ENCODE data around the gene FGF9. TPM values are rescaled to one million over a fixed set of nuclear protein-coding genes. Genes with fewer than 3 reads are reported as not detected.

The FGF9 gene
- total and polyA plus RNA-seq, 2 of the 8 experiments (the other 6 are each of a cell fraction or from before 2014, with no cell fraction given) = 0.02 TPM; not detected in 1

DNA sequence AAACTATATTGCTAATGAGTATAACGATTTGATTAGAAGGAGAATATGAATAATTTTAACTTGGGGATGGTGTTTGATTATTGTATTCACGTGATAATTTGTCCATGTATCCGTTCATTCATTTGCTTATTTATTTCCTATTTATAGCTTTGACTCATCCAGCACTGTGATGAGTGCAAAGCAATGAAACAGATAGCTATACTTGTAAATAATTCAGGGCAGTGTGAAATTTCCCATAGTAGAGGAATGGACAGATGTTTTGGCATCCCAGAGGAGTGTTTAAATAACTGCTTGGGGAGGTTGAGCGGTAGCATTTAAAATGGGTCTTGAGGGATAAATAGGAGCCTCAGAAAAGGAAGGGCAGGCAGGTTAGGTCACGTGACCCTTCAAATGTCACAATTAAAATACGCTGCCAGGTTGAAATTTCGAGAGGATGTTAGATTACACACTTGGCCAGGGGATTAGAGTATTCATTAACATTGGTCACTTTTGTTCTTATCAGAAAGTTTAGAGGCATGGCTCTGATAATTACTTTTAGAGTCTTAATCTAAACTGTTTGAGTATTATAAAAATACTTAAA, 14.7 kb downstream of the FGF9 start:
- no peak overlapping the region for H3K4me3 ChIP-seq (ENCODE audit: extremely low read depth in 1 of 4, insufficient read depth in 2 of 4, low read depth in 3 of 4, low read length in 4 of 4)
- H2BK120ac ChIP-seq (replicated peaks; ENCODE audit: low read depth, low read length) = no peak overlapping the region
- no peak for DNase-seq (ENCODE audit: low read depth in 1 of 2, low spot score in 2 of 2)
- H2BK12ac ChIP-seq (ENCODE audit: low read depth, low read length) = no peak overlapping the region
- no peak overlapping the region for H2AFZ ChIP-seq (ENCODE audit: low read length)
- H3K56ac ChIP-seq (replicated peaks; ENCODE audit: insufficient read length, low read depth, low read length) = no peak overlapping the region
- no peak overlapping the region for H2BK5ac ChIP-seq (ENCODE audit: low read depth, low read length)
- no peaks in the 10 kb centered on the region for H4K20me1 ChIP-seq (replicated peaks in 1 of 2; ENCODE audit: control insufficient read depth in 1 of 2, insufficient read depth in 2 of 2, low read length in 2 of 2)
- CTCF ChIA-PET (ENCODE audit: partially characterized antibody) = no interaction called here
- POLR2A ChIA-PET (ENCODE audit: partially characterized antibody) = interaction anchor here (0.5 kb wide), 1 partner anchor 171 kb away, joined by 3 read pairs; no protein-coding TSS in a partner anchor
- no peak overlapping the region for H3K23ac ChIP-seq (ENCODE audit: insufficient read length)
- H3K4me2 ChIP-seq (ENCODE audit: insufficient read depth in 1 of 2, low read depth in 2 of 2, low read length in 2 of 2) = no peak overlapping the region
- no peak overlapping the region for H4K91ac ChIP-seq (replicated peaks; ENCODE audit: insufficient read length, low read length)
- no peak overlapping the region for H2BK20ac ChIP-seq (ENCODE audit: low read length)
- H2BK15ac ChIP-seq (ENCODE audit: low read length) = no peak overlapping the region
- no peaks in the 10 kb centered on the region for H3K9me3 ChIP-seq (ENCODE audit: insufficient read depth in 2 of 2, low read depth in 1 of 2, low read length in 1 of 2)
- H3K14ac ChIP-seq (ENCODE audit: insufficient read length) = no peak overlapping the region
- no peak overlapping the region for H3K9ac ChIP-seq (replicated peaks in 1 of 4; ENCODE audit: extremely low read depth in 1 of 4, low read depth in 3 of 4, low read length in 3 of 4)
- no peaks in the 10 kb centered on the region for H3K27me3 ChIP-seq (replicated peaks in 1 of 4; ENCODE audit: control insufficient read depth in 3 of 4, extremely low read depth in 1 of 4, insufficient read depth in 3 of 4, low read length in 3 of 4)
- H3K36me3 ChIP-seq (ENCODE audit: control insufficient read depth in 2 of 4, insufficient read depth in 4 of 4, low read length in 3 of 4) = no peaks in the 10 kb centered on the region
- H3K4me1 ChIP-seq (replicated peaks in 1 of 4; ENCODE audit: control insufficient read depth in 3 of 4, insufficient read depth in 4 of 4, low read length in 3 of 4) = no peaks in the 10 kb centered on the region
- H3K18ac ChIP-seq (ENCODE audit: extremely low read depth, low read length) = no peak overlapping the region
- no peak overlapping the region for H3K27ac ChIP-seq (ENCODE audit: low read depth, low read length)
- TF ChIP-seq TAF7 (optimal IDR thresholded peaks at IDR 0.05; ENCODE audit: borderline replicate concordance, low read depth, low read length) (no peak), SRF (IDR thresholded peaks at IDR 0.05; ENCODE audit: low read depth, low read length) (no peak), BACH1 (IDR thresholded peaks at IDR 0.05; ENCODE audit: low read length) (no peak), RBBP5 (IDR thresholded peaks at IDR 0.05; ENCODE audit: borderline replicate concordance, low read depth, low read length) (no peak), MAFK (IDR thresholded peaks at IDR 0.05; ENCODE audit: low read depth, low read length) (no peak), ZNF274 (IDR thresholded peaks at IDR 0.05; ENCODE audit: borderline replicate concordance, extremely low read depth, low read length) (no peak), POU5F1 (IDR thresholded peaks at IDR 0.05; ENCODE audit: low read depth, low read length) (no peak), JUND (IDR thresholded peaks at IDR 0.05; ENCODE audit: low read length) (no peak)
- TF ChIP-seq, protein P1, sequence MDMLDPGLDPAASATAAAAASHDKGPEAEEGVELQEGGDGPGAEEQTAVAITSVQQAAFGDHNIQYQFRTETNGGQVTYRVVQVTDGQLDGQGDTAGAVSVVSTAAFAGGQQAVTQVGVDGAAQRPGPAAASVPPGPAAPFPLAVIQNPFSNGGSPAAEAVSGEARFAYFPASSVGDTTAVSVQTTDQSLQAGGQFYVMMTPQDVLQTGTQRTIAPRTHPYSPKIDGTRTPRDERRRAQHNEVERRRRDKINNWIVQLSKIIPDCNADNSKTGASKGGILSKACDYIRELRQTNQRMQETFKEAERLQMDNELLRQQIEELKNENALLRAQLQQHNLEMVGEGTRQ (IDR thresholded peaks at IDR 0.05; ENCODE audit: low read length) = no peak
- TF ChIP-seq, protein P2, sequence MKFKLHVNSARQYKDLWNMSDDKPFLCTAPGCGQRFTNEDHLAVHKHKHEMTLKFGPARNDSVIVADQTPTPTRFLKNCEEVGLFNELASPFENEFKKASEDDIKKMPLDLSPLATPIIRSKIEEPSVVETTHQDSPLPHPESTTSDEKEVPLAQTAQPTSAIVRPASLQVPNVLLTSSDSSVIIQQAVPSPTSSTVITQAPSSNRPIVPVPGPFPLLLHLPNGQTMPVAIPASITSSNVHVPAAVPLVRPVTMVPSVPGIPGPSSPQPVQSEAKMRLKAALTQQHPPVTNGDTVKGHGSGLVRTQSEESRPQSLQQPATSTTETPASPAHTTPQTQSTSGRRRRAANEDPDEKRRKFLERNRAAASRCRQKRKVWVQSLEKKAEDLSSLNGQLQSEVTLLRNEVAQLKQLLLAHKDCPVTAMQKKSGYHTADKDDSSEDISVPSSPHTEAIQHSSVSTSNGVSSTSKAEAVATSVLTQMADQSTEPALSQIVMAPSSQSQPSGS (IDR thresholded peaks at IDR 0.05; ENCODE audit: low read length) = no peak
- FAIRE-seq = no peak
- 90 to 100% methylated on average over 1 to 7 of the region's 7 CpGs for WGBS, 2 experiments (ENCODE audit: extremely low coverage in 1 of 2, insufficient coverage in 1 of 2, insufficient read length in 1 of 2, insufficient replicate concordance in 2 of 2, low coverage in 1 of 2, low lambda C conversion rate in 2 of 2, missing lambda C conversion rate in 1 of 2)
- H3K79me1 ChIP-seq (ENCODE audit: low read depth, low read length) = no peaks in the 10 kb centered on the region; the same call in 1 of the 2 replicates
- H3K79me2 ChIP-seq (ENCODE audit: control insufficient read depth in 1 of 2, insufficient read depth in 2 of 2, low read length in 2 of 2) = no peaks in the 10 kb centered on the region
- H3K4ac ChIP-seq (replicated peaks; ENCODE audit: insufficient read length, low read depth, low read length) = no peak overlapping the region
- no peak overlapping the region for H4K8ac ChIP-seq (ENCODE audit: extremely low read depth, insufficient read depth, low read length)
- peaks cover 3% of the 10 kb centered on the region for H3K23me2 ChIP-seq (ENCODE audit: low read depth, low read length)
- H4K5ac ChIP-seq (ENCODE audit: insufficient read length, low read depth, low read length) = no peak overlapping the region
- no peak overlapping the region for H2AK5ac ChIP-seq (ENCODE audit: low read depth, low read length)

Data from H1 (cell line).